ENCODE measurements around the gene NTN1.

The NTN1 gene

DNA sequence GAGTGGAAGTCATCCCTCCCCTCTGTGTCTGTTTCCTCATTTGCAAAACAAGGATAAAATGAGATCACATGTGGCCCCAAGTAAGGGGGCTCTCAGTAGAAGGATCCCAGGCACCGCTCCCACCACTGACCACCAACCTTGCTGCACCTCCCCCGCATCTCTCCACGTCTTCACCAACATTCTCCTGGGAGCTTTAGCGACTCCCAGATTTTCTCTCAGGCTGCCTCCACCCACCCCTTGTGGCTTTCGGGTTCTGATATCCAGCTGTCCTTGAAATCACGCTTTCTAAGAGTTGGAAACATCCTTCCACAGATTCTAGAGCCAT, 16.4 kb upstream of the NTN1 start:
- peaks cover 0 to 31% (median 24%) of the 10 kb centered on the region in 4 experiments for H3K4me1 ChIP-seq (ENCODE audit: control extremely low read depth in 1 of 4, control insufficient read depth in 4 of 4, insufficient read depth in 4 of 4, low read length in 3 of 4)
- DNase-seq, result no peak
- H3K9me3 ChIP-seq (ENCODE audit: control extremely low read depth in 1 of 5, control insufficient read depth in 4 of 5, insufficient read depth in 2 of 5, low read depth in 1 of 5, low read length in 4 of 5), result peaks cover 0 to 2% (median 0%) of the 10 kb centered on the region in 5 experiments
- 65% methylated on average over 5 of the region's 6 CpGs for WGBS (ENCODE audit: insufficient coverage)
- H3K36me3 ChIP-seq (ENCODE audit: control insufficient read depth in 4 of 4, insufficient read depth in 4 of 4, low read length in 3 of 4), result no peaks in the 10 kb centered on the region
- H3K27me3 ChIP-seq (replicated peaks in 2 of 5; ENCODE audit: control insufficient read depth in 4 of 5, insufficient read depth in 5 of 5, low read length in 4 of 5), result peaks cover 0 to 89% (median 31%) of the 10 kb centered on the region in 5 experiments
- ChIA-PET CTCF (interaction anchor here (1.0 to 1.1 kb wide), 2 partner anchors 15 to 517 kb away, joined by 3 to 4 read pairs; no protein-coding TSS in a partner anchor), POLR2A (no interaction called here)
- H3K4me3 ChIP-seq (ENCODE audit: control insufficient read depth in 1 of 7, extremely low read depth in 1 of 7, insufficient read depth in 4 of 7, low read depth in 2 of 7, low read length in 6 of 7), result no peak overlapping the region
- no peak overlapping the region for H3K27ac ChIP-seq (ENCODE audit: insufficient read depth in 1 of 2, low read depth in 1 of 2, low read length in 2 of 2, poor library complexity in 1 of 2, severe bottlenecking in 2 of 2)

DNA sequence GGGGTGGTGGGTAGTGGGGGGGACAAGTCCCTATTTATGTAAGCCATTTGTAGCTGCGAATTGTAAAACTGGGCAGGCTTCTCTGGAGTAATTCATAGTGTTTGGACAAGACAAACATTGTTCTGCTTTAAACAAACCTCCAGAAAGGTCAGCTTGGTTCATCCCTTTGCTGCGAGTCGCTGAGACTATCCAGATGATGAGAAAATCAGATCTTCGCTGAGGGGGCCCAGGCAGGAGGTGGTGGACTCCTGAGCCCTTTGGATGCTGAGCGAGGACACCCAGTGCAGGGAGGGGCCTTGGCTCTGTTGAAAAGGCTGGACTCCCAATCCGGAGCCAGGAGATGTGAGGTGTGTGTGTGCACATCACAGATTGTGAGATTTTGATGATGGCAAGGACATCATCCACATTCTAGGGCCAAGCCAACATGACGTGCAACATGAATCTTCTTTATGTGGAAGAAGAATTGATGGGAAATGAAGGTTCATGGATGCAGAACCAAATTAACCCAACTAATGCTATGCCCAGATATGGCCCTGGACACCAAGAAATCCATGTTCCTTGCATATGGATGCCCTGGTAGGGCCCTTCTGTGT, 15.0 kb upstream of the NTN1 start:
- no peak overlapping the region for H3K27ac ChIP-seq (ENCODE audit: insufficient read depth in 1 of 2, low read depth in 1 of 2, low read length in 2 of 2, poor library complexity in 1 of 2, severe bottlenecking in 2 of 2)
- ChIA-PET POLR2A (no interaction called here), CTCF (no interaction called here)
- H3K27me3 ChIP-seq (replicated peaks in 2 of 5; ENCODE audit: control insufficient read depth in 4 of 5, insufficient read depth in 5 of 5, low read length in 4 of 5), result peaks cover 0 to 81% (median 34%) of the 10 kb centered on the region in 5 experiments
- H3K9me3 ChIP-seq (ENCODE audit: control extremely low read depth in 1 of 5, control insufficient read depth in 4 of 5, insufficient read depth in 2 of 5, low read depth in 1 of 5, low read length in 4 of 5), result peaks cover 0 to 4% (median 0%) of the 10 kb centered on the region in 5 experiments
- no peak for DNase-seq
- peaks cover 0 to 31% (median 24%) of the 10 kb centered on the region in 4 experiments for H3K4me1 ChIP-seq (ENCODE audit: control extremely low read depth in 1 of 4, control insufficient read depth in 4 of 4, insufficient read depth in 4 of 4, low read length in 3 of 4)
- WGBS (ENCODE audit: insufficient coverage), result 97% methylated on average over 7 of the region's 7 CpGs
- no peak overlapping the region for H3K4me3 ChIP-seq (ENCODE audit: control insufficient read depth in 1 of 7, extremely low read depth in 1 of 7, insufficient read depth in 4 of 7, low read depth in 2 of 7, low read length in 6 of 7)
- H3K36me3 ChIP-seq (ENCODE audit: control insufficient read depth in 4 of 4, insufficient read depth in 4 of 4, low read length in 3 of 4), result no peaks in the 10 kb centered on the region

DNA sequence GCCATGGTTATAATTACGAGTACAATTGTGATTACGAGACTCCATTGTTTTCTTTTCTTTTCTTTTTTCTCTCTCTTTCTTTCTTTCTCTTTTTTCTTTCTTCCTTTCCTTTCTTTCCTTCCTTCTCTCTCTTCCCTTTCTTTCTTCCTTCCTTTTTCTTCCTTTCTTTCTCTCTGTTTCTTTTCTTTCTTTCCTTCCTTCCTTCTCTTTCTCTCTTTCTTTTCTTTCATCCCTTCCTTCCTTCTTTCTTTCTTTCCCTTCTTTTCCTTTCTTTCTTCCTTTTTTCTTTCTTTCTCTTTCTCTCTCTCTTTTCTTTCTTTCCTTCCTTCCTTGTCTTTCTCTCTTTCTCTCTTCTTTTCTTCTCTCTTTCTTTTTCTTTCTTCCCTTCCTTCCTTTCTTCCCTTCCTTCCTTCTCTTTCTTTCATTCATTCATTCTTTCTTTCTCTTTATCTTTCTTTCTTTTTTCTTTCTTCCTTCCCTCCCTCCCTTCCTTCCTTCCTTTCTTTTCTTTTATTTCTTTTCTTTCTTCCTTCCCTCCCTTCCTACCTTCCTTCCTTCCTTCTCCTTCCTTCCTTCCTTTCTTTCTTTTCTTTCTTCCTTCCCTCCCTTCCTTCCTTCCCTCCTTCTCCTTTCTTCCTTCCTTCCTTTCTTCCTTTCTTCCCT, 14.1 kb upstream of the NTN1 start:
- CTCF ChIA-PET, result interaction anchor here (0.6 kb wide), 1 partner anchor 36 kb away, joined by 3 read pairs; no protein-coding TSS in a partner anchor

DNA sequence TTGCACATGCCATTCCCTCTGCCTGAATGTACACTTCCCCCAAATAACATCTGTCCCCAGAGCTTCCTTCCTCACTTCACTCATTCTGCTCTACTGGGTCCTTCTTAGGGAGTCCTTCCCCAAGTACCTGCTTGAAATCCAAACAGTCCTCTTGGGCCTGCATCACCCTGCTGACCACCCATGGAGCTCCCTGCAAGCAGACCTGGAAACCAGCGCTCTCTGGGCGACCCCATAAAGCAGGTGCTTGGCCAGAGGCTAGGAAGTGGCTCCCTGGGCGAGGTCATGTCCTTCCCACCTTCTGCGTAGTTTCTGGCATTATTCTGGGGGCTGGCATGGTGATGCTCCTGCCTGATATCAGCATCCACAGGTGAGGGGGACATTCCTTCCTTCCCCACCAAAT, 12.2 kb upstream of the NTN1 start:
- ChIA-PET POLR2A (interaction anchor here (0.6 kb wide), 1 partner anchor 50 kb away, joined by 6 read pairs; no protein-coding TSS in a partner anchor), CTCF (no interaction called here)
- peaks cover 0 to 7% (median 5%) of the 10 kb centered on the region in 4 experiments for H3K4me1 ChIP-seq (ENCODE audit: control extremely low read depth in 1 of 4, control insufficient read depth in 4 of 4, insufficient read depth in 4 of 4, low read length in 3 of 4)
- WGBS (ENCODE audit: insufficient coverage), result 100% methylated on average over 2 of the region's 4 CpGs
- no peak overlapping the region for H3K27ac ChIP-seq (ENCODE audit: insufficient read depth in 1 of 2, low read depth in 1 of 2, low read length in 2 of 2, poor library complexity in 1 of 2, severe bottlenecking in 2 of 2)
- H3K4me3 ChIP-seq (ENCODE audit: control insufficient read depth in 1 of 7, extremely low read depth in 1 of 7, insufficient read depth in 4 of 7, low read depth in 2 of 7, low read length in 6 of 7), result no peak overlapping the region
- DNase-seq, result no peak
- no peaks in the 10 kb centered on the region for H3K36me3 ChIP-seq (ENCODE audit: control insufficient read depth in 4 of 4, insufficient read depth in 4 of 4, low read length in 3 of 4)
- H3K9me3 ChIP-seq (ENCODE audit: control extremely low read depth in 1 of 5, control insufficient read depth in 4 of 5, insufficient read depth in 2 of 5, low read depth in 1 of 5, low read length in 4 of 5), result peaks cover 0 to 4% (median 0%) of the 10 kb centered on the region in 5 experiments
- H3K27me3 ChIP-seq (replicated peaks in 2 of 5; ENCODE audit: control insufficient read depth in 4 of 5, insufficient read depth in 5 of 5, low read length in 4 of 5), result peaks cover 0 to 58% (median 25%) of the 10 kb centered on the region in 5 experiments

More for the DNA sequence above, 14.1 kb upstream of the NTN1 start:
- 94% methylated on average over 2 of the region's 2 CpGs for WGBS (ENCODE audit: insufficient coverage)
- Histone ChIP-seq H3K4me3 (ENCODE audit: control insufficient read depth in 1 of 7, extremely low read depth in 1 of 7, insufficient read depth in 4 of 7, low read depth in 2 of 7, low read length in 6 of 7) (no peak overlapping the region), H3K36me3 (ENCODE audit: control insufficient read depth in 4 of 4, insufficient read depth in 4 of 4, low read length in 3 of 4) (no peaks in the 10 kb centered on the region), H3K27me3 (replicated peaks in 2 of 5; ENCODE audit: control insufficient read depth in 4 of 5, insufficient read depth in 5 of 5, low read length in 4 of 5) (peaks cover 0 to 77% (median 30%) of the 10 kb centered on the region in 5 experiments), H3K4me1 (ENCODE audit: control extremely low read depth in 1 of 4, control insufficient read depth in 4 of 4, insufficient read depth in 4 of 4, low read length in 3 of 4) (peaks cover 0 to 25% (median 22%) of the 10 kb centered on the region in 4 experiments), H3K27ac (ENCODE audit: insufficient read depth in 1 of 2, low read depth in 1 of 2, low read length in 2 of 2, poor library complexity in 1 of 2, severe bottlenecking in 2 of 2) (no peak overlapping the region), H3K9me3 (ENCODE audit: control extremely low read depth in 1 of 5, control insufficient read depth in 4 of 5, insufficient read depth in 2 of 5, low read depth in 1 of 5, low read length in 4 of 5) (peaks cover 0 to 4% (median 0%) of the 10 kb centered on the region in 5 experiments)
- DNase-seq, result no peak
- POLR2A ChIA-PET, result no interaction called here

DNA sequence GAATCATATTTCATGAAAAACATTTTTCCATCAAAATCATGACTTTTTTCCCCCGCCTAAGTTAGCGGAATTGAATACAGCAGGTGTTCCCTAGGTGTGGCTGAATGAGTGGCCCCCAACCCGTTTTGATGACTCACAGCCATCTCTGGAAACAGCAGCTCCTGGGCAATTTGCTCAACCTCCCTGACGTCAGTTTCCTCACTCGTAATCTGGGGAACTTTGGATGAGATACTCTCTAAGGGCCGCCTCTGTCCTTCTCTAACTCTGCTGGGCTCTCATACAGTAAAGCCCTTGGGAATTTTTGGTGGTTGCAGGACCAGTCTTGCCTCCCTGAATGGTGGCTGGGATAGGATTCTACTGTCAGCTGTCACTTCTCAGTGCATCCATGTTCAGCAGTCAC, 11.6 kb upstream of the NTN1 start:
- 93% methylated on average over 6 of the region's 6 CpGs for WGBS (ENCODE audit: insufficient coverage)
- ChIA-PET CTCF (no interaction called here), POLR2A (interaction anchor here (0.6 kb wide), 1 partner anchor 49 kb away, joined by 6 read pairs; no protein-coding TSS in a partner anchor)
- H3K27me3 ChIP-seq (replicated peaks in 2 of 5; ENCODE audit: control insufficient read depth in 4 of 5, insufficient read depth in 5 of 5, low read length in 4 of 5), result peaks cover 0 to 53% (median 22%) of the 10 kb centered on the region in 5 experiments
- H3K36me3 ChIP-seq (ENCODE audit: control insufficient read depth in 4 of 4, insufficient read depth in 4 of 4, low read length in 3 of 4), result no peaks in the 10 kb centered on the region
- no peak overlapping the region for H3K4me3 ChIP-seq (ENCODE audit: control insufficient read depth in 1 of 7, extremely low read depth in 1 of 7, insufficient read depth in 4 of 7, low read depth in 2 of 7, low read length in 6 of 7)
- H3K27ac ChIP-seq (ENCODE audit: insufficient read depth in 1 of 2, low read depth in 1 of 2, low read length in 2 of 2, poor library complexity in 1 of 2, severe bottlenecking in 2 of 2), result no peak overlapping the region
- DNase-seq, result no peak
- peaks cover 0 to 4% (median 0%) of the 10 kb centered on the region in 5 experiments for H3K9me3 ChIP-seq (ENCODE audit: control extremely low read depth in 1 of 5, control insufficient read depth in 4 of 5, insufficient read depth in 2 of 5, low read depth in 1 of 5, low read length in 4 of 5)
- peaks cover 0 to under 1% (median 0%) of the 10 kb centered on the region in 4 experiments for H3K4me1 ChIP-seq (ENCODE audit: control extremely low read depth in 1 of 4, control insufficient read depth in 4 of 4, insufficient read depth in 4 of 4, low read length in 3 of 4)

DNA sequence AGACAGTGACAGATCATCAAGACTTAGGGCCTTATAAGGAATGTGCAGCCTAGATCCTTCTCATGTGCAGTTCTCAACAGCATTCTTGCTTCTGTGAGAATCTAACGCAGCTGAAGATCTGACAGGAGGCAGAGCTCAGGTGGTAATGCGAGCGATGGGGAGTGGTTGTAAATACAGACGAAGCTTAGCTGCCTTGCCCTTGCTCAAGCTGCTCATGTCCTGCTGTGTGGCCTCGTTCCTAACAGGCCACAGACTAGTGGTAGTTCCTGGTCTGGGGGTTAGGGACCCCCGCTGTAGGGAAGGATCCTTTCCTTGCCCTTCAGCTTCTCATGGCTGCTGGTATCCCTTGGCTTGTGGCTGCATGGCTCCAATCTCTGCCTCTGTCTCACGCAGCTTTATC, 10.3 kb upstream of the NTN1 start:
- WGBS (ENCODE audit: insufficient coverage), result 97% methylated on average over 7 of the region's 7 CpGs
- POLR2A ChIA-PET, result no interaction called here
- CTCF ChIA-PET, result interaction anchor here (0.7 to 1.7 kb wide), 4 partner anchors 10 to 544 kb away, joined by 3 to 5 read pairs (median 4); no protein-coding TSS in a partner anchor
- Histone ChIP-seq H3K4me1 (ENCODE audit: control extremely low read depth in 1 of 4, control insufficient read depth in 4 of 4, insufficient read depth in 4 of 4, low read length in 3 of 4) (no peaks in the 10 kb centered on the region), H3K4me3 (ENCODE audit: control insufficient read depth in 1 of 7, extremely low read depth in 1 of 7, insufficient read depth in 4 of 7, low read depth in 2 of 7, low read length in 6 of 7) (no peak overlapping the region), H3K9me3 (ENCODE audit: control extremely low read depth in 1 of 5, control insufficient read depth in 4 of 5, insufficient read depth in 2 of 5, low read depth in 1 of 5, low read length in 4 of 5) (peaks cover 0 to 4% (median 0%) of the 10 kb centered on the region in 5 experiments), H3K27ac (ENCODE audit: insufficient read depth in 1 of 2, low read depth in 1 of 2, low read length in 2 of 2, poor library complexity in 1 of 2, severe bottlenecking in 2 of 2) (no peak overlapping the region), H3K27me3 (replicated peaks in 2 of 5; ENCODE audit: control insufficient read depth in 4 of 5, insufficient read depth in 5 of 5, low read length in 4 of 5) (peaks cover 0 to 41% (median 16%) of the 10 kb centered on the region in 5 experiments), H3K36me3 (ENCODE audit: control insufficient read depth in 4 of 4, insufficient read depth in 4 of 4, low read length in 3 of 4) (no peaks in the 10 kb centered on the region)
- no peak for DNase-seq

Measured in common myeloid progenitor, CD34-positive (primary cell).